ENCODE results near the gene TNFSF4.

- TF ChIP-seq CTCF (IDR thresholded peaks at IDR 0.05; ENCODE audit: insufficient read depth, low read depth, low read length), result no peak
- TF ChIP-seq EZH2 (IDR thresholded peaks at IDR 0.05; ENCODE audit: insufficient read depth, low read length), result no peak
These were observed 27.8 kb upstream of the TNFSF4 start for GRCh38 chr1:173234899-173235298.
